ENCODE results near the gene MALRD1. TPM values are rescaled to one million over a fixed set of nuclear protein-coding genes. Genes with fewer than 3 reads are reported as not detected.

Gene MALRD1
- total RNA-seq, 1 experiment from 2014 or later, result not detected

GRCh38 chr10:19329475-19329874 lies 280.9 kb downstream of the MALRD1 start:
- ATAC-seq (no peak), DNase-seq (ENCODE audit: low read depth, low spot score) (no peak)
- in situ Hi-C loops (cut with HindIII; ENCODE audit: low pct_unique_long_range_greater_than_20kb, low sequenced_read_pairs), result no loop called here
- no peak overlapping the region for H3K4me3 ChIP-seq (ENCODE audit: low read depth in 2 of 2, low read length in 2 of 2)
- H3K4me1 ChIP-seq (ENCODE audit: control insufficient read depth, insufficient read depth, low read length), result no peaks in the 10 kb centered on the region
- intact Hi-C loops (cut with micrococcal nuclease; ENCODE audit: unreplicated experiment), result no loop called here
- no peaks in the 10 kb centered on the region for H3K36me3 ChIP-seq (ENCODE audit: control insufficient read depth, insufficient read depth, low read length)
- ChIA-PET CTCF (no interaction called here), POLR2A (no interaction called here)
- H3K27me3 ChIP-seq (ENCODE audit: control insufficient read depth, insufficient read depth, low read length), result no peaks in the 10 kb centered on the region
- H3K27ac ChIP-seq (ENCODE audit: low read length), result no peak overlapping the region
- no peaks in the 10 kb centered on the region for H3K9me3 ChIP-seq (ENCODE audit: control insufficient read depth, insufficient read depth, low read depth, low read length)
- TF ChIP-seq, protein P1, sequence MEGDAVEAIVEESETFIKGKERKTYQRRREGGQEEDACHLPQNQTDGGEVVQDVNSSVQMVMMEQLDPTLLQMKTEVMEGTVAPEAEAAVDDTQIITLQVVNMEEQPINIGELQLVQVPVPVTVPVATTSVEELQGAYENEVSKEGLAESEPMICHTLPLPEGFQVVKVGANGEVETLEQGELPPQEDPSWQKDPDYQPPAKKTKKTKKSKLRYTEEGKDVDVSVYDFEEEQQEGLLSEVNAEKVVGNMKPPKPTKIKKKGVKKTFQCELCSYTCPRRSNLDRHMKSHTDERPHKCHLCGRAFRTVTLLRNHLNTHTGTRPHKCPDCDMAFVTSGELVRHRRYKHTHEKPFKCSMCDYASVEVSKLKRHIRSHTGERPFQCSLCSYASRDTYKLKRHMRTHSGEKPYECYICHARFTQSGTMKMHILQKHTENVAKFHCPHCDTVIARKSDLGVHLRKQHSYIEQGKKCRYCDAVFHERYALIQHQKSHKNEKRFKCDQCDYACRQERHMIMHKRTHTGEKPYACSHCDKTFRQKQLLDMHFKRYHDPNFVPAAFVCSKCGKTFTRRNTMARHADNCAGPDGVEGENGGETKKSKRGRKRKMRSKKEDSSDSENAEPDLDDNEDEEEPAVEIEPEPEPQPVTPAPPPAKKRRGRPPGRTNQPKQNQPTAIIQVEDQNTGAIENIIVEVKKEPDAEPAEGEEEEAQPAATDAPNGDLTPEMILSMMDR (IDR thresholded peaks at IDR 0.05), result no peak
- TF ChIP-seq POLR2AphosphoS5 (IDR thresholded peaks at IDR 0.05; ENCODE audit: low read depth, low read length), result no peak
- TF ChIP-seq, protein P2, sequence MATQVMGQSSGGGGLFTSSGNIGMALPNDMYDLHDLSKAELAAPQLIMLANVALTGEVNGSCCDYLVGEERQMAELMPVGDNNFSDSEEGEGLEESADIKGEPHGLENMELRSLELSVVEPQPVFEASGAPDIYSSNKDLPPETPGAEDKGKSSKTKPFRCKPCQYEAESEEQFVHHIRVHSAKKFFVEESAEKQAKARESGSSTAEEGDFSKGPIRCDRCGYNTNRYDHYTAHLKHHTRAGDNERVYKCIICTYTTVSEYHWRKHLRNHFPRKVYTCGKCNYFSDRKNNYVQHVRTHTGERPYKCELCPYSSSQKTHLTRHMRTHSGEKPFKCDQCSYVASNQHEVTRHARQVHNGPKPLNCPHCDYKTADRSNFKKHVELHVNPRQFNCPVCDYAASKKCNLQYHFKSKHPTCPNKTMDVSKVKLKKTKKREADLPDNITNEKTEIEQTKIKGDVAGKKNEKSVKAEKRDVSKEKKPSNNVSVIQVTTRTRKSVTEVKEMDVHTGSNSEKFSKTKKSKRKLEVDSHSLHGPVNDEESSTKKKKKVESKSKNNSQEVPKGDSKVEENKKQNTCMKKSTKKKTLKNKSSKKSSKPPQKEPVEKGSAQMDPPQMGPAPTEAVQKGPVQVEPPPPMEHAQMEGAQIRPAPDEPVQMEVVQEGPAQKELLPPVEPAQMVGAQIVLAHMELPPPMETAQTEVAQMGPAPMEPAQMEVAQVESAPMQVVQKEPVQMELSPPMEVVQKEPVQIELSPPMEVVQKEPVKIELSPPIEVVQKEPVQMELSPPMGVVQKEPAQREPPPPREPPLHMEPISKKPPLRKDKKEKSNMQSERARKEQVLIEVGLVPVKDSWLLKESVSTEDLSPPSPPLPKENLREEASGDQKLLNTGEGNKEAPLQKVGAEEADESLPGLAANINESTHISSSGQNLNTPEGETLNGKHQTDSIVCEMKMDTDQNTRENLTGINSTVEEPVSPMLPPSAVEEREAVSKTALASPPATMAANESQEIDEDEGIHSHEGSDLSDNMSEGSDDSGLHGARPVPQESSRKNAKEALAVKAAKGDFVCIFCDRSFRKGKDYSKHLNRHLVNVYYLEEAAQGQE (IDR thresholded peaks at IDR 0.05; ENCODE audit: insufficient read depth in 1 of 2, low read depth in 2 of 2, low read length in 1 of 2), result no peak
- no peak for TF ChIP-seq SIN3A (IDR thresholded peaks at IDR 0.05; ENCODE audit: borderline replicate concordance, insufficient read depth, low read depth, low read length)
- no peak for TF ChIP-seq TCF7L2 (IDR thresholded peaks at IDR 0.05; ENCODE audit: low read depth, low read length)
- BruUV-seq (replicated peaks), result no TSS peak

DNA sequence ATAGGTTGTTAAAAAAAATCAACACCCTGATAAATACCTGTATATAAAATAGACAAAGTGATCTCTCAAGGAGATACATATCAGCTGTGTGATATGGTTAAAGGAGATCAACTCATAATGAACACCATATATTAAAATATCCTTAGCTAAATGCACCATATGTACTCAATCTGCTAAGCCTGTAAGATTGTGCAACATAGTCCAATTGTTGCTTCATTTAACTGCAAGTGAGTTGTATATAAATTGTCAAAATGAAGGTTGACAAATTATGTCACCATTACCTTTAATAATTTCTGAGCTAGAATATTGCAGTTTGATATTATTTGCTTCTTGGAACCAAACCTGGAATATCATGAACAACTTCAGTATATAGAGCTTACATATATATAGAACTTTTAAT lies 283.7 kb downstream of the MALRD1 start:
- CTCF ChIA-PET, result no interaction called here
- Histone ChIP-seq H3K9me3 (ENCODE audit: control insufficient read depth, insufficient read depth, low read depth, low read length) (no peaks in the 10 kb centered on the region), H3K4me1 (ENCODE audit: control insufficient read depth, insufficient read depth, low read length) (no peaks in the 10 kb centered on the region), H3K36me3 (ENCODE audit: control insufficient read depth, insufficient read depth, low read length) (no peaks in the 10 kb centered on the region), H3K27me3 (ENCODE audit: control insufficient read depth, insufficient read depth, low read length) (no peaks in the 10 kb centered on the region), H3K4me3 (ENCODE audit: low read depth in 2 of 2, low read length in 2 of 2) (no peak overlapping the region), H3K27ac (ENCODE audit: low read length) (no peak overlapping the region)
- TF ChIP-seq, protein P1 (IDR thresholded peaks at IDR 0.05), result no peak
- TF ChIP-seq POLR2AphosphoS5 (IDR thresholded peaks at IDR 0.05; ENCODE audit: low read depth, low read length), result no peak
- TF ChIP-seq, protein P2 (IDR thresholded peaks at IDR 0.05; ENCODE audit: insufficient read depth in 1 of 2, low read depth in 2 of 2, low read length in 1 of 2), result no peak
- no peak for TF ChIP-seq TCF7L2 (IDR thresholded peaks at IDR 0.05; ENCODE audit: low read depth, low read length)
- TF ChIP-seq SIN3A (IDR thresholded peaks at IDR 0.05; ENCODE audit: borderline replicate concordance, insufficient read depth, low read depth, low read length), result no peak
- DNase-seq (ENCODE audit: low read depth, low spot score), result no peak
- intact Hi-C loops (cut with micrococcal nuclease; ENCODE audit: unreplicated experiment), result no loop called here
- in situ Hi-C loops (cut with HindIII; ENCODE audit: low pct_unique_long_range_greater_than_20kb, low sequenced_read_pairs), result no loop called here
- POLR2A ChIA-PET, result no interaction called here
- no peak for ATAC-seq
- BruUV-seq (replicated peaks), result no TSS peak

All from Panc1 (cell line).